SKM-1 treated with dmso at 0.1 percent for 144 hours (cell line): ENCODE measurements around the gene FOXRED1.
"Not testable (repeated sequence)": the region's sequence is repeated elsewhere in the genome, so short reads cannot be mapped to it uniquely, and the experiment has no call there.

ENCODE experiments used
- DNase-seq: peaks from one replicate; lab custom pipeline; 2025; ENCODE audit not compliant: unreplicated experiment; lab: John Stamatoyannopoulos, UW

FOXRED1 gene

GRCh38 chr11:126277322-126277721, 8.4 kb downstream of the FOXRED1 start:
- DNase-seq, result no peak

- no peak for DNase-seq
Measured at GRCh38 chr11:126277780-126278179, 8.8 kb downstream of the FOXRED1 start.

- no peak for DNase-seq
Measured at GRCh38 chr11:126279191-126279590, 10.2 kb downstream of the FOXRED1 start.

- DNase-seq, result peak; percentile 31
Measured at GRCh38 chr11:126280595-126280994, 11.6 kb downstream of the FOXRED1 start.

- DNase-seq, result no peak
Measured at GRCh38 chr11:126281245-126281644, 12.3 kb downstream of the FOXRED1 start.

- peak; percentile 19 for DNase-seq
Measured at GRCh38 chr11:126281666-126282175, 12.8 kb downstream of the FOXRED1 start.

- DNase-seq, result no peak
Measured at GRCh38 chr11:126282361-126282735, 13.4 kb downstream of the FOXRED1 start.

GRCh38 chr11:126282736-126283591, 14.0 kb downstream of the FOXRED1 start, which contains the start of gene TIRAP:
TIRAP (plus strand) TSS chr11:126283093; CDS start chr11:126290895, 7,802 bp downstream.
- peak; percentile 34 for DNase-seq

GRCh38 chr11:126284829-126285228, 15.9 kb downstream of the FOXRED1 start:
- DNase-seq, result no peak

GRCh38 chr11:126288237-126288636, 19.3 kb downstream of the FOXRED1 start:
- DNase-seq, result no peak

GRCh38 chr11:126290887-126291286, 21.9 kb downstream of the FOXRED1 start:
- no peak for DNase-seq

- DNase-seq, result no peak
Measured at GRCh38 chr11:126293726-126294125, 24.8 kb downstream of the FOXRED1 start.

GRCh38 chr11:126297004-126297403, 28.1 kb downstream of the FOXRED1 start:
- DNase-seq, result no peak

GRCh38 chr11:126303623-126304456, 34.9 kb downstream of the FOXRED1 start, which contains the start of gene DCPS:
DCPS (plus strand) TSS chr11:126304060; CDS start chr11:126304081, 21 bp downstream.
- DNase-seq, result peak; percentile 70

- DNase-seq, result no peak
Measured at GRCh38 chr11:126304457-126305075, 35.6 kb downstream of the FOXRED1 start.

GRCh38 chr11:126305699-126306098, 36.7 kb downstream of the FOXRED1 start:
- DNase-seq, result no peak

GRCh38 chr11:126307706-126308105, 38.8 kb downstream of the FOXRED1 start:
- DNase-seq, result peak; percentile 18

- DNase-seq, result no peak
Measured at GRCh38 chr11:126308271-126308671, 39.3 kb downstream of the FOXRED1 start.

- not testable (repeated sequence) for DNase-seq
Measured at GRCh38 chr11:126308771-126309170, 39.8 kb downstream of the FOXRED1 start.

- DNase-seq, result peak; percentile 32
Measured at GRCh38 chr11:126310200-126310991, 41.4 kb downstream of the FOXRED1 start.
